Ishikawa (cell line): Measurements from ENCODE around the gene AGPAT1.

Experiments
- CREB1 ChIP-seq: IDR thresholded peaks from 2 replicates; pipeline ENCODE4 v1.6.1; 2012; ENCODE audit warnings: low read depth
- MAX ChIP-seq: IDR thresholded peaks from 2 replicates; pipeline ENCODE4 v1.6.1; 2012
- TAF1 ChIP-seq: IDR thresholded peaks from 2 replicates; pipeline ENCODE4 v1.6.1; 2012; ENCODE audit warnings: low read depth, mild to moderate bottlenecking
- TCF12 ChIP-seq: IDR thresholded peaks from 2 replicates; pipeline ENCODE4 v1.6.1; 2012; ENCODE audit warnings: low read depth
- TEAD4 ChIP-seq: IDR thresholded peaks from 2 replicates; pipeline ENCODE4 v1.6.1; 2012
- USF1 ChIP-seq: IDR thresholded peaks from 2 replicates; pipeline ENCODE4 v1.6.1; 2012
- YY1 ChIP-seq: IDR thresholded peaks from 2 replicates; pipeline ENCODE4 v1.6.1; 2012; ENCODE audit warnings: low read depth

GRCh38 chr6:32148289-32149091 is 27.4 kb downstream of the AGPAT1 start:
- TF ChIP-seq TCF12 (no peak), MAX (no peak), TEAD4 (no peak), YY1 (no peak), TAF1 (no peak), USF1 (no peak), CREB1 (no peak)
